HG02798 (cell line): Measurements from ENCODE around the gene LRRFIP2.
"Not testable (repeated sequence)": the region's sequence is repeated elsewhere in the genome, so short reads cannot be mapped to it uniquely, and the experiment has no call there.

Experiments used
- ATAC-seq: cut with Tn5 transposase; IDR thresholded peaks from one replicate; pipeline ENCODE4 v1.9.1; 2021; ENCODE audit warnings: mild to moderate bottlenecking; ENCODE audit not compliant: unreplicated experiment, poor library complexity

Gene LRRFIP2

GRCh38 chr3:37124435-37124834 is 49.9 kb downstream of the LRRFIP2 start:
- ATAC-seq = no peak

GRCh38 chr3:37123292-37123691 is 51.1 kb downstream of the LRRFIP2 start:
- ATAC-seq = no peak

GRCh38 chr3:37122069-37122468 is 52.3 kb downstream of the LRRFIP2 start:
- ATAC-seq = not testable (repeated sequence)

- ATAC-seq = no peak
Observed at GRCh38 chr3:37118163-37118562, 56.2 kb downstream of the LRRFIP2 start.

- ATAC-seq = no peak
Observed at GRCh38 chr3:37117548-37117947, 56.8 kb downstream of the LRRFIP2 start.

GRCh38 chr3:37116998-37117397 is 57.4 kb downstream of the LRRFIP2 start:
- no peak for ATAC-seq

GRCh38 chr3:37115446-37115845 is 58.9 kb downstream of the LRRFIP2 start:
- ATAC-seq = no peak

GRCh38 chr3:37114251-37115145 is 59.9 kb downstream of the LRRFIP2 start:
- no peak for ATAC-seq

GRCh38 chr3:37112987-37113386 is 61.4 kb downstream of the LRRFIP2 start:
- ATAC-seq = no peak

- no peak for ATAC-seq
Observed at GRCh38 chr3:37111199-37111598, 63.2 kb downstream of the LRRFIP2 start.

GRCh38 chr3:37107846-37108245 is 66.5 kb downstream of the LRRFIP2 start:
- no peak for ATAC-seq

- ATAC-seq = no peak
Observed at GRCh38 chr3:37103103-37103808, 71.1 kb downstream of the LRRFIP2 start.

- ATAC-seq = no peak
Observed at GRCh38 chr3:37100411-37100810, 74.0 kb downstream of the LRRFIP2 start.

- no peak for ATAC-seq
Observed at GRCh38 chr3:37099469-37099868, 74.9 kb downstream of the LRRFIP2 start.

- ATAC-seq = no peak
Observed at GRCh38 chr3:37098884-37099283, 75.5 kb downstream of the LRRFIP2 start.

- no peak for ATAC-seq
Observed at GRCh38 chr3:37097776-37098175, 76.6 kb downstream of the LRRFIP2 start.

GRCh38 chr3:37096975-37097374 is 77.4 kb downstream of the LRRFIP2 start:
- no peak for ATAC-seq

- no peak for ATAC-seq
Observed at GRCh38 chr3:37096288-37096687, 78.1 kb downstream of the LRRFIP2 start.

- ATAC-seq = no peak
Observed at GRCh38 chr3:37094636-37095035, 79.7 kb downstream of the LRRFIP2 start.

GRCh38 chr3:37093481-37093880 is 80.9 kb downstream of the LRRFIP2 start:
- ATAC-seq = no peak

- ATAC-seq = no peak
Observed at GRCh38 chr3:37092484-37092883, 81.9 kb downstream of the LRRFIP2 start.

GRCh38 chr3:37087870-37088269 is 86.5 kb downstream of the LRRFIP2 start:
- ATAC-seq = no peak
